Stimulated activated CD4-positive, alpha-beta T cell treated with anti-CD3 and anti-CD28 coated beads, TNF-alpha, amount 100 ng/mL, for 48 hours (primary cell): Measurements from ENCODE around the gene UNK.
A peak's percentile ranks its signal among the peaks of the same experiment; 100 is the strongest.
"Not testable (repeated sequence)": the region's sequence is repeated elsewhere in the genome, so short reads cannot be mapped to it uniquely, and the experiment has no call there.

Experiments used
- DNase-seq, 3 donors: peaks; one replicate each; pipeline ENCODE4 v3.0.0-alpha.2; 2020; ENCODE audit warnings: low read depth in 3 of 3

Gene UNK

DNA sequence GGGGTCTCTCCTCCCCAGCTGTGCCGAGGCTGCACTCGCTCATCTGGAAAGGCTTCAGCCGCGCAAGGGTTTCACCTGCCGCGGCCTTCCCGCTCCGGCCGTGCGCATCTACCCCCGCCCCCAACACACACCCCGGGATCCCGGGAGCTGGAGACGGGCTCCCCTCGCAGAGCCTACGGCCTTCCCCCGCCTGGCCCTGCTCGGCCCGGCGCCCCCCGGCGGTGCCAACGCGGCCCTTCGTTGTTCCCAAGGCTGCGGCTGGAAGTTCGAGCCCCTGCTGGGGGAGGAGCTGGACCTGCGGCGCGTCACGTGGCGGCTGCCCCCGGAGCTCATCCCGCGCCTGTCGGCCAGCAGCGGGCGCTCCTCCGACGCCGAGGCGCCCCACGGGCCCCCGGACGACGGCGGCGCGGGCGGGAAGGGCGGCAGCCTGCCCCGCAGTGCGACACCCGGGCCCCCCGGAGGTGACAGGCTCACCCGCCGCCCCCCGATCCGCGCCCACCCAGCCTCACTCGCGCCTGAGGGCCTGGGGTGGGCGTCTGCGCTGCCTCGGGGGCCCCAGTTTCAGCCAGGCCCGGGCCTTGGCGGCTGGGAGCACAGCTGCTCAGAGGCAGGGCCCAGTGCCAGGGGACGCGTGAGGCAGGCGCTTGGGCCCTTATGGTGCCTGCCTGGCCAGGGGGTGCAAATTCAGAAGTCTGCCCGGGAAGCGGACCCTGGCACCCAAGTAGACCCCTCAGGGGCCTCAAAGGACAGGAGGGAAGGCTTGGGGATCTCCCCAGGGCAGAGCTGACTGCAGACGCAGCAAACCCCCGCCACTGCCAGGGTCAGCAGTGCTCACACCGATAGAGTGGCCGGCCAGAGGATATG, 30.9 kb upstream of the UNK start:
- peak in 2 of 3 donors; percentile 37 to 69 for DNase-seq

DNA sequence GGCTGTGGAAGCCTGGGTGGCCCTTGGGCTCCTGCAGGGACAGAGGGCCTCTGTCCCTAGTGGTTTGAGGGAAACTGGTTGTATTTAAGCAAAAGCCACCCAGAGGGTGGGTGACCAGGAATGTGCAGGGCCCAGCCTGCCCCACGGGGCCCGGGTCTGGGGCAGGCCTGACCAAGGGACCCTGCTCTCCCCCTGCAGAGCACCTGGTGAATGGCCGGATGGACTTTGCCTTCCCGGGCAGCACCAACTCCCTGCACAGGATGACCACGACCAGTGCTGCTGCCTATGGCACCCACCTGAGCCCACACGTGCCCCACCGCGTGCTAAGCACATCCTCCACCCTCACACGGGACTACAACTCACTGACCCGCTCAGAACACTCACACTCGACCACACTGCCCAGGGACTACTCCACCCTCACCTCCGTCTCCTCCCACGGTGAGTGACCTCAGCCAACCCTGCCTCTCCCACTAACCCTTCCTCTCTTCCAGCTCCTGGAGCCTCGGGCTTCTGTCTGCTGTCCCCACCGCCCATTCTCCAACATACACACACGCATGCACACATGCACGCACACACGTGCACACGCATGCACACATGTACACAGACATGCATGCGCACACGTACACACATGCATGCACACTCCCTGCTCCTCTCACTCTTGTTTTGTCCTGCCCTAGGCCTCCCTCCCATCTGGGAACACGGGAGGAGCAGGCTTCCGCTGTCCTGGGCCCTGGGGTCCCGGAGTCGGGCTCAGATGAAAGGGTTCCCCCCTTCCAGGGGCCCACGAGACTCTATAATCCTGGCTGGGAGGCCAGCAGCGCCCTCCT, 30.0 kb upstream of the UNK start:
- DNase-seq, result no peak

DNA sequence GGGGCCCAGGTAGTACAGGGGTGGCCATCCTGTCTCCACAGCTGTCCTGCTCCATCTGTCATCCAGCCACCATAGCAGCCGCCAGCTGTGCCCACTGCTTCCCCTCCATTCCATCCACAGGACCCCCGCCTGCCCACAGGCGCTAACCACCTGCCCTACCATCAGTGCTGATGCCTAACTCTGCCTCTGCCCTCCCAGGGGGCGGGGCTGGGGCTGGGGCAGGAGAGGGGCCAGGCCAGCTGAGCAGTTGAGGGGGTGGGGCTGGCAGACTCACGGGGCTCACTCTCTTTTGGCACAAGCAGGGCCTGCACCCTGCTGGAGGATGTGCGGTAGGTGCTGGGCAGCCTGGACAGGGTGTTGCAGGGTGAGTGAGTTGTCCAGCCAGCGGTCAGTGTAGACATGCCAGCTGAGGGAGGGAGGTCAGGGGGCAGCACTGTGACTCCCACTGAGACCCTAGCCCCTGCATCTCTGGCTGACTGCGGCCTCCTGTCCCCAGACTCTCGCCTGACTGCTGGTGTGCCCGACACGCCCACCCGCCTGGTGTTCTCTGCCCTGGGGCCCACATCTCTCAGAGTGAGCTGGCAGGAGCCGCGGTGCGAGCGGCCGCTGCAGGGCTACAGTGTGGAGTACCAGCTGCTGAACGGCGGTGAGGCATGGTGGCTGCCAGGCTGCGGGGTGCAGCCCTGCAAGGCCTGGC, 29.3 kb upstream of the UNK start:
- DNase-seq, result no peak

DNA sequence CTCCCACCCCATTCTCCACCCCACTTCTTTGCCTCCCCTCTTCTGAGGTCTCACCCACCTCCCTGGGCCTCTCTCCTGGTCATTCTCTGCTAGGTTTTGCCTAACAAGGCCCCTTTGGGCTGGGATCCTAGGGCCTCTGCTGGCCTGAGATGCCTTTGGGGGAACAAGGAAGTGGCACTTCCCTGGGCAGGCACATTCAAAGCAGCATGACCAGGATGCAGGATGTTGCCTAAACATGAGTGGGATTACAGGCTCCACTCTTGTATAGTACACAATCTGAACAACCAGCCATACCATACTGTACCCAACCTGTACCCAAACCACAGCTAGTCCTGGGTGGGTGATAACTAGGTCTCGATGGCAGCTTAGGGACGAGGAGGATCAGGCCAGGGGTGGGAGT, 28.6 kb upstream of the UNK start:
- DNase-seq, result no peak

DNA sequence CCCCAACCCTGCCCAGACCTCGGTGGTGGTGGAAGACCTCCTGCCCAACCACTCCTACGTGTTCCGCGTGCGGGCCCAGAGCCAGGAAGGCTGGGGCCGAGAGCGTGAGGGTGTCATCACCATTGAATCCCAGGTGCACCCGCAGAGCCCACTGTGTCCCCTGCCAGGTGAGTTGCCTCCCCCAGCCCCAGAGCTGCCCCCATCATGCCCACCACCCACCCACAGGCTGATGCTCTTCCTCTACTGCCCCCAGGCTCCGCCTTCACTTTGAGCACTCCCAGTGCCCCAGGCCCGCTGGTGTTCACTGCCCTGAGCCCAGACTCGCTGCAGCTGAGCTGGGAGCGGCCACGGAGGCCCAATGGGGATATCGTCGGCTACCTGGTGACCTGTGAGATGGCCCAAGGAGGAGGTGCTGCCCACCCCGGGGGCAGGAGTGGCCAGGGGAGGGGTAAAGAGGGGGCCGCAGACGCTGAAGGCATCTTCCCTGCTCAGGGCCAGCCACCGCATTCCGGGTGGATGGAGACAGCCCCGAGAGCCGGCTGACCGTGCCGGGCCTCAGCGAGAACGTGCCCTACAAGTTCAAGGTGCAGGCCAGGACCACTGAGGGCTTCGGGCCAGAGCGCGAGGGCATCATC, 28.0 kb upstream of the UNK start:
- no peak for DNase-seq

DNA sequence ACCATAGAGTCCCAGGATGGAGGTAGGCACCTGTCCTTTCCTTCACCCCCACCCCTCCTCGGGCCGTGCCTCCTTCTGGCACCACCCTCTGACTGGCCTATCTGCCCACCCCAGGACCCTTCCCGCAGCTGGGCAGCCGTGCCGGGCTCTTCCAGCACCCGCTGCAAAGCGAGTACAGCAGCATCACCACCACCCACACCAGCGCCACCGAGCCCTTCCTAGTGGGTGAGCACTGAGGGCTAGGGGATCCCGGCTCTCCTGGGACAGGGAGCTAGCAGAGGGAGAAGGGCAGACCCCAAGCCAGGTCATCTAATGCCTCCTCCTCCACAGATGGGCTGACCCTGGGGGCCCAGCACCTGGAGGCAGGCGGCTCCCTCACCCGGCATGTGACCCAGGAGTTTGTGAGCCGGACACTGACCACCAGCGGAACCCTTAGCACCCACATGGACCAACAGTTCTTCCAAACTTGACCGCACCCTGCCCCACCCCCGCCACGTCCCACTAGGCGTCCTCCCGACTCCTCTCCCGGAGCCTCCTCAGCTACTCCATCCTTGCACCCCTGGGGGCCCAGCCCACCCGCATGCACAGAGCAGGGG, 27.4 kb upstream of the UNK start:
- no peak for DNase-seq

DNA sequence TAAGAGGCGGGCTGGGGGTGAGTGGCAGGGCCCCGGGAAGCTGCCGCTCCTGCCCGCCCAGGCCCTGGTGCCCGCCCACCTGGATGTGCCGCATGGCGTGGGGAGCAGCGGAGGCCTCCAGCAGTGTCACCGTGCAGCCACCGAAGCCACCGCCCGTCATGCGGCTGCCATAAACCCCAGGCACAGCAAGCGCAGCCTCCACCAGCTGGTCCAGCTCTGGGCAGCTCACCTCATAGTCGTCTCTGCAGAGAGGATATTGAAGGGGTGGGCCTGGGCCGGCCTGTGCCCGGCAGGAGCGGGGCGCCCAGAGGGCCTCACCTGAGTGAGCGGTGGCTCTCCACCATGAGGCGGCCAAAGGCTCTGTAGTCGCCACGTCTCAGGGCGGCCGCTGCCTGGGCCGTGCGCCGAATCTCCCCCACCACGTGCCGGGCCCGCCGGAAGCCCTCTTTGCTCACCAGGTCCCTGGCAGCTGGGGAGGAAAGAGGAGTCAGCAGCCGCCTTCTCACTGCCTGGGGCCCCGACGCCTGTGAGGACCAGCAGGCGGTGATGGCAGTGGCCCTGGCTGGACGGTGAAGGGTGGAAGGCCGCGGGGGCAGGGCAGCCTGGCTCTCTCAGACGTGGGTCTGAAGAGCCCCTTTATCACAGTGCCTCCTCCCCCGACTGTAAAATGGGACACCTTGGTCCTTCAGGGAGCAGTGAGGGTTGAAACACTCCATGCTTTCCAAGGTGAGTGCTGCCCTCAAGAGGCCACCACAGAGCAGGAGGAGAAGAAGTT, 26.3 kb upstream of the UNK start:
- DNase-seq, result no peak

DNA sequence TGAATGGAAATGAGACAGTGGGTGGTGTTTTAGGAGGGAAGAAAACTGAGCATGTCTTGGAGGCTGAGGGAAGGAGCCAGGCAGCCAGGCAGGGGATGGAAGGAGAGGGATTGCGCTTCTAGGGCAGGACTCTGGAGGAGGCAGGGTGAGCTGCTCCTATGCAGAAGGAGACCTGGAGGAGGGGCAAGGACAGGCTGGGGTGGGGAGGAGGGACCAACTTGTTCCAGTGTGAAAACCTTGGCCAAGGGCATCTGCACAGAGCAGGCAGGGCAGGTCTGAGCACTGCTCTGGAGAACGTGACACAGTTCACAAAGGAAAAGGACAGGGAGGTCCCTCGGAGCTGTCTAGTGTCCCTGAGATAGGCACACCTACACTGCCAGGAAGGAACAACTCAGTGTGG, 25.1 kb upstream of the UNK start:
- no peak for DNase-seq

DNA sequence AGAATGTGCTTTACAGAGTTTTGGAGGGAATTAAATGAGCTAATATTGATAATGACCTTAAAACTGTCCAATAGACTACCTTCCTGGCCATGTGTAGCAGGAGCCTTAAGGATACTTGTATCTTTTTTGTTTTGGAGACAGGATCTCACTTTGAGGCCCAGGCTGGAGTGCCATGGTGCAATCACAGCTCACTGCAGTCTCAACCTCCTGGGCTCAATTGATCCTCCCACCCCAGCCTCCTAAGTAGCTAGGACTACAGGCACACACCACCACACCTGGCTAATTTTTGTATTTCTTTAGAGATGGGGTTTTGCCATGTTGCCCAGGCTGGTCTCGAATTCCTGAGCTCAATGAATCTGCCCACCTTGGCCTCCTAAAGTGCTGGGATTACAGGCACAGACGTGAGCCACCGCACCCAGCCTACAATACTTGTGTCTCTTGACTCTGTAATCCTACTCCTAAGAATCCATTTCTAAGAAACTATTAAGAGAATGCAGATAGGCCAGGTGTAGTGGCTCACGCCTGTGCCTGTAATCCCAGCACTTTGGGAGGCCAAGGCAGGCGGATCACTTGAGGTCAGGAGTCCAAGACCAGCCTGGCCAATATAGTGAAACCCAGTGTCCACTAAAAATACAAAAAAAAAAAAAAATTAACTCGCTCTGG, 24.5 kb upstream of the UNK start:
- DNase-seq, result not testable (repeated sequence)

DNA sequence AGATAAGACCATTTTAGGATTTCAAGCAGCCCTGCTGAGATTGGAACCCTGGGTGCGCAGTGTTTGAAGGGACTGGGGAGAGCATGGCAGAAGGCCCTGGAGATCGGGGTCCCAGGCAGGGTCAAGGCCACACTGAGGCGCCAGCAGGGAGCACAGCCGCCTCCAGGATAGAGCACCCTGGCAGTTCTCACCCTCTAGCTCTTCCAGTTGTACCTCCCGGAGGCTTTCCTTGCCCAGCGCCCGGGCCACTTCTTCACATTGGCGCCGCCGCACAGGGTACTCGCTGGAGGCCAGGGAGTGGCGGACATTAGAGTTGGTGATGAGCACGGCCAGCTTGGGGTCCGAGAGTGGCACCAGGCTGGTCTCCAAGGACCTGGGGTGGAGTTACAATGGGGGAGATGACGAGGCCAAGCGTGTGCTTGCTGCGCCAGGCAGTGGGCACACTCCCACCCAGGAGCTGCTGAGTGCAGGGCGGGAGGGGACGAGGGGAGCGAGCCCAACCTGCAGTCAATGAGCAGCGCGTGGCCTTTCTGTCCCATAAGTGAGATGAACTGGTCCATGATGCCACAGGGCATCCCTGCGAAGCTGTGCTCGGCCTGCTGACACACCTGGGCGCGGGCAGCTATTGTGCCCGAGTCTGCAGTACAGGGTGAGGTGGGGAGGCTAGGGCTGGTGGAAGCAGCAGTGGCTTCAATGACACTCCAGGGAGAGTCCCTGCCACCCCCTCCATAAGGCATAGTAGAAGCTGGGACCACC, 21.9 kb upstream of the UNK start:
- DNase-seq, result no peak

DNA sequence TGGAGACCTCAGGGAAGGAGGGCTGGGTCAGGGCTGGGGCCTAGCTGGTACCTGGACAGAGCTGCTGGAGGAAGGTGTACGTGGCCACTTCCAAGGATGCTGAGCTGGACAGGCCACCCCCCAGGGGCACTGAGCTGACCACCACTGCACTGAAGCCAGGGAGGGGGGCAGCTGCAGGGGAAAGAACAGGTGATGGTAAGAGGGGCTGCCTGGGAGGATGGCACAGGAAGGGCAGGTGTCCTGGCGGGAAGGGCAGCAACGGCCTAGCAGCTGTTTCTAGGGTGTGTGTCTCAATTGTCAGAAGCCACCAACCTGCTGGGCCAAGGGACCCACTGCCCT, 21.4 kb upstream of the UNK start:
- DNase-seq, result no peak

DNA sequence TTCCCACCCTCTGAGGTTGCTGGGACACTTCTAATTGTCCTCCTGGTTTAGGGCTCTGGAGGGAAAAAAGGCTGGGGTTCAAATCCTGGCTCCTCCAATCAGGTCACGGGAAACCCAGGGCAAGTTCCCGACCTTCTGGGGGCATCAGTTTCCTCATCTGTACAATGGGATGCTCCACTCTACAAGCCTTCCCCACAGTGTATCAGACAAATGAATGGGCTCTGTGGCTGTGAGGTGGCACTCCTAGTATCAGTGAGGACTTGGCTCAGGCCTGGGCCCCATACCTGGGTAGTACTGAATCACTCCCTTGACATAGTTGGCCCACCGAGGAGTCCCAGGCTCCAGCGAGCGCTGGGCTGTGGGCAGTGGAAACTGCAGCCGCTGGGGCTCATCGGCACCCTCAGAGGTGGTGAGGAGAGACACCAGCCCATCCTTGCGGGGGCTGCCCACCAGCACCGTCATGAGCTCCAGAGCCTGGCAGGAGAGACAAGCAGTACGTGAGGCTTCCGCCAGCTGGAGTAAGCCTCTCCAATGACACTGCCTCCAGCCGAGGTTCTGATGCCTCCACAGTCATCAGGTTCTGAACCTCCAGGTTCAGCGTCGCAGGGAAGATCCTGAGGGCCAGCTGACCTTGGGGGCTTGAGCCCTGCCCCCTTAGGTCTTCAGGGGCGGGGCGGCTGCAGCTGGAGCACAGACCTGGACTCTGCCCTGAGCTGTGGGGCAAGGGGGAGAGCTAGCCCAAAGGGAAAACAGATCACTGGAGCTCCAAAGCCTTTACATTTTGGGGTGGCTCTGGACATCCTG, 20.8 kb upstream of the UNK start:
- DNase-seq, result no peak

DNA sequence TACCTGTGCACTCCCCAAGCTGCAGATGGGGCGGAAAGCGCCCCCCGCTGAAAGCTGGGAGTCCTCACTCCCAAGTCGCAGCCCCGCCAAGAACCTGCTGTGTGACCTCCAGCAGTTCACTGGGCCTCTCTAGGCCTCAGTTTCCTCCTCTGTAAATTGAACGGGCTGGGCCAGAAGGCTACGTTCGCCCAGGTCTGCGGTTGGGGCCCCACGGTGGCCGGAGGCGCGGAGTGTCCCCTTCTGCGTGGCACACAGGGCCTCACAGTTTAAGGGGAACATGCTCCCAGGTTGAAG, 20.2 kb upstream of the UNK start:
- DNase-seq, result no peak

DNA sequence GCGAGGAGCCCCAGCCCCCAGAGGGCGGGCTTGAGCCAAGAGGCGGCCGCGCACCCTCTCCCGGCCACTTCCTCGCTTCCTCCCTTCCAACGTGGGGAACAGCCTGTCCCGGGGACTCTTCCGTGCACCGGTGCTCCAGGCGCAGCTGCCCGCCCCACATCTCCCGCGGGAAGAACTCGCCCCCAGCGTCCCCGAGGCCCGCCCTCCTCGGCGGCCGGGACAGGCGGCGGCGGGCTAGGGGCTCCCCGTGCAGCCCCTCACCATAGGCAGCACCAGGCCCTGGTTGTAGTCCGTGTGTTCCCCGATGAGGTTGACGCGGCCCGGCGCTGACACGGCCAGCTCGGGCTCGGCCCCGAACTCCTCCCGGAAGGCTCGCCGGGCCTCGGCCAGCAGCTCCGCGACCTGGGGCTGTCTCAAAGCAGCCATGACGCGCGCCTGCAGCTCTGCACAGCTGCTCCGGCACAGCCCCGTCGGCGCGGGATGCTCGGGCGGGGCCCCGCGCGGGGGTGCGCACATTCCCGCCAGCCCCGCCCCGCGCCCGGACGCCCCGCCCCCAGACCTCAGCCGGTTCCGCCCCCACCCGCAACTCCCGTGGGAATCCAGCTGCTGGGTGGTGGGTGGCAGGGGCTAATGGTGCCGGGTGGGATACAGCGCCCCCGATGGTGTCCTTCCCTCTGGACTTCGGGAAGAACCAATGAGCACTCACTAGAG, 19.7 kb upstream of the UNK start, which contains the start of gene GALK1:
GALK1 (minus strand) TSS at position 482 of the 711 bp plus-strand sequence; CDS start at position 426, 56 bp downstream.
- peak; percentile 52 to 79 (median 64) for DNase-seq

DNA sequence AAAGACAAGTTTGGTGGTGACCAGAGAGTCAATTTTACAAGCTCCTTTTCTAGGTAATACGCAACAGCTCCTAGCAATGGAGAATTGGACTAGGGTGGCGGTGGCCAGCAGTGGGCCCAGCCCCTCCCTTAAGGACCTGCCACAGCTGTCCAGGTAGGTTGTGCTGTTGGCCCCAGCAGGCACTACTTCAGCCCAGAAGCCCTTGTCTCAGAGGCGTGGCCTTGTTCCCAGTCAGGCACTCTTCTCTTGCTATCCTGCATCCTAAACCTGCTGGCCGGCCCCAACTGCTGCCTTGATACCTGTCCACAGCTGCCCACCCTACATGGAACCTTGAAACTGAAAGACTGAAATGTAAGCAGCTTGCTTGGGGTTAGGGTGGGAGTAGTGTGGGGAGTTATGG, 18.6 kb upstream of the UNK start:
- DNase-seq, result no peak

DNA sequence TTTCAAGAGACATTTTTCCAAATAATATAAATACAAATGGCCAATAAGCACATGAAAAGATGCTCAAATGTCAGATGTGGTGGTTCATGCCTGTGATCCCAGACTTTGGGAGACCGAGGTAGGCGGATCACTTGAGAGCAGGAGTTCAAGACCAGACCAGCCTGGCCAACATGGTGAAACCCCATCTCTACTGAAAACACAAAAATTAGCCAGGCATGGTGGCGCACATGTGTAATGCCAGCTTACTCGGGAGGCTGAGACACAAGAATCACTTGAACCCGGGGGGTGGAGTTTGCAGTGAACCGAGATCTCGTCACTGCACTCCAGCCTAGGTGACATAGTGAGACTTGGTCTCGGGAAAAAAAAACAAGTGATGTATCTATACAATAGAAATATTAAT, 16.7 kb upstream of the UNK start:
- no peak for DNase-seq

DNA sequence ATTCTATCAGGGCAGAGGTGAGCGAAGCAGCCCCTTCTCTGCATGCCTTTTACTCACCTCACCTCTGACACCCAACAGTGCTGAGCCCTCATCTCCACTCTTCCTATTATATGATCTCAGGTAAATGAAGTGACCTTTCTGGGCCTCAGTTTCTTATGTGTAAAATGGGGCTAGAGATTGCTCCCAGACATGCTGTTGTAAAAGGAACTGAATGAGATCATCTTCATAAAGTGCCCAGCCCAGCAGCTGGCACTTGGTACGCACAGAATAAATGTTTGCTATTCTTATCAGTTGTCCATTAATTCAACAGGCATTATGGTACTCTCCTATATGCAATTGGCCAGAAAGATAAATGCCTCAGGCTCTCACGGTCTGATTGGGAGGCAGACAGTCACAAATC, 15.1 kb upstream of the UNK start:
- no peak for DNase-seq
